ENCODE measurements around the gene C5orf34. TPM values are rescaled to one million over a fixed set of nuclear protein-coding genes. Genes with fewer than 3 reads are reported as not detected.
"Not testable (repeated sequence)": the region's sequence is repeated elsewhere in the genome, so short reads cannot be mapped to it uniquely, and the experiment has no call there.

C5orf34 gene
- 11.9 TPM for polyA plus RNA-seq (2013, experiment 1 of 4)
- polyA plus RNA-seq (2013, experiment 2 of 4): 15.2 TPM
- polyA plus RNA-seq (2013, experiment 3 of 4): 10.4 TPM
- 9.4 TPM for polyA plus RNA-seq (2013, experiment 4 of 4)

DNA sequence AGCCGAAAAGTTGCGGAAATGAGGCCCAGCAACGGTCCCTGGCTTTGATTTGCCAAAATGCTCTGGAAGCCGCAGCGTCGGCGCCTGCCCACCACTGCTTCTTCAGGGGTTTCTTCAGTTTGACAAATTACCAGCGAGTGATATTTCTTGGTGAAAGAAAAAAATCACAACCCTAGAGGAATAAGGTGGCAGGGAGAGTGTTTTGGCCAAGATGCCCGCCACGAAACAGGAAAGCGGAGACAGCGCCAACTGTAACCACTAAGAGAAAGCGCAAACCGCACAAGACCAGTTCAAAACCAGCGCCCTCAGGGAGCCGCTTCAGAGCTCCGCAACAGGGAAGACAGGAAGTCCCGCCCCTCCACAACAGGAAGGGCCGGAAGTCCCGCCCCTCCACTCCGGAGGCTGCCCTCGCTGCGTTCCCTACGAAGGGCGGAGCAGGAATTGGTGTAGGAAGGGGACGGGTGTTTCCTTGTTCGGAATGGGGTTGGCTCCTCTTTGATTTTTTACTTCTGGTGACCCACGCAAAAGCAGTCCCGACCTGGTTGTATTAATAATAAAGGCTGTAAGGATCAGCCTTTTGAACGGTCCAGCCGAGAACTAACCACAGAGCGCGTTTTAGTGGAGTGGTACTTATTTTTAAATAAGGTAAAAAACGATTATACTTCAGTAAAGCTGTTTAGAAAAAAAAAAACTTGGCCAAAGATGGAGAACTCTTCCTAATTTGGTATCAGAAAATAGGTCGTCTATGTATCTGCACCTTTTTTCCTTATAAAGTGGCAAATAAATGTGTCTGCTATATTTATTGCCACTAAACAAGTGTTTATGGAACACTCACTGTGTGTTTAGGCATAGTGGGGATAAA lies at the start of gene C5orf34:
C5orf34 (minus strand) TSS at position 333 of the 862 bp plus-strand sequence. CDS start 5,809 bp downstream, outside the sequence.
- no peaks in the 10 kb centered on the region for H3K27me3 ChIP-seq (ENCODE audit: control insufficient read depth, insufficient read depth, low read length, poor library complexity, severe bottlenecking)
- H3K27ac ChIP-seq (ENCODE audit: insufficient read depth, low read depth, low read length, poor library complexity, severe bottlenecking): peak within 1 kb of the TSS; percentile 90
- 1% methylated on average over 34 to 35 of the region's 35 CpGs for WGBS, 2 experiments
- H3K9me3 ChIP-seq (ENCODE audit: control insufficient read depth, low read length): no peaks in the 10 kb centered on the region
- no peaks in the 10 kb centered on the region for H3K36me3 ChIP-seq (ENCODE audit: control insufficient read depth, insufficient read depth, low read length)
- H3K4me3 ChIP-seq (ENCODE audit: insufficient read depth, low read depth, low read length): peak within 1 kb of the TSS; percentile 56
- H3K4me1 ChIP-seq (ENCODE audit: control insufficient read depth, insufficient read depth, low read length): peaks cover 5% of the 10 kb centered on the region

- Histone ChIP-seq H3K36me3 (ENCODE audit: control insufficient read depth, insufficient read depth, low read length) (no peaks in the 10 kb centered on the region), H3K4me3 (ENCODE audit: insufficient read depth, low read depth, low read length) (no peak overlapping the region), H3K4me1 (ENCODE audit: control insufficient read depth, insufficient read depth, low read length) (no peaks in the 10 kb centered on the region), H3K27ac (ENCODE audit: insufficient read depth, low read depth, low read length, poor library complexity, severe bottlenecking) (no peak overlapping the region), H3K27me3 (ENCODE audit: control insufficient read depth, insufficient read depth, low read length, poor library complexity, severe bottlenecking) (no peaks in the 10 kb centered on the region), H3K9me3 (ENCODE audit: control insufficient read depth, low read length) (no peaks in the 10 kb centered on the region)
- WGBS, 2 experiments: 72 to 75% methylated on average over 4 to 5 of the region's 5 CpGs
These were observed 49.4 kb upstream of the C5orf34 start for GRCh38 chr5:43564289-43564850.

- H3K27me3 ChIP-seq (ENCODE audit: control insufficient read depth, insufficient read depth, low read length, poor library complexity, severe bottlenecking): no peaks in the 10 kb centered on the region
- H3K27ac ChIP-seq (ENCODE audit: insufficient read depth, low read depth, low read length, poor library complexity, severe bottlenecking): no peak overlapping the region
- H3K4me1 ChIP-seq (ENCODE audit: control insufficient read depth, insufficient read depth, low read length): no peaks in the 10 kb centered on the region
- no peaks in the 10 kb centered on the region for H3K9me3 ChIP-seq (ENCODE audit: control insufficient read depth, low read length)
- no peak overlapping the region for H3K4me3 ChIP-seq (ENCODE audit: insufficient read depth, low read depth, low read length)
- H3K36me3 ChIP-seq (ENCODE audit: control insufficient read depth, insufficient read depth, low read length): no peaks in the 10 kb centered on the region
- 91 to 94% methylated on average over 3 of the region's 3 CpGs for WGBS, 2 experiments
These were observed 48.4 kb upstream of the C5orf34 start for GRCh38 chr5:43563321-43563720.

DNA sequence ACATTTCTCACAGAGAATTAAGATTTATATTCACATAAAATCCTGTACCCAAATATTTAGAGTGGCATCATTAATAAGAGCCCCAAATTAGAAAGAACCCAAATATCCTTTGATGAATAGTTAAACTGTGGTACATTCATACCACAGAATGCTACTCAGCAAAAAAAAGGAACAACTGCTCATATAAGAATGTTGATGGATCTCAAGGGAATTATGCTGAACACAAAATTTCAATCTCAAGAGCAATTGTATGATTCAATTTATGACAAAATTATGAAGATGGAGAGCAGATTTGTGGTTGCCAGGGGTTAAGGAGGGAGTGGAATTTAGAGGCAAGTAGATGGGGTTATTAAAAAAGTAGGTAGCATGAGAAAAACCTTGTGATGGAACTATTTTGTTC lies 46.4 kb upstream of the C5orf34 start:
- H3K27me3 ChIP-seq (ENCODE audit: control insufficient read depth, insufficient read depth, low read length, poor library complexity, severe bottlenecking): no peaks in the 10 kb centered on the region
- no peaks in the 10 kb centered on the region for H3K9me3 ChIP-seq (ENCODE audit: control insufficient read depth, low read length)
- H3K4me1 ChIP-seq (ENCODE audit: control insufficient read depth, insufficient read depth, low read length): no peaks in the 10 kb centered on the region
- no peak overlapping the region for H3K27ac ChIP-seq (ENCODE audit: insufficient read depth, low read depth, low read length, poor library complexity, severe bottlenecking)
- H3K36me3 ChIP-seq (ENCODE audit: control insufficient read depth, insufficient read depth, low read length): no peaks in the 10 kb centered on the region
- no peak overlapping the region for H3K4me3 ChIP-seq (ENCODE audit: insufficient read depth, low read depth, low read length)

GRCh38 chr5:43560128-43560527 lies 45.2 kb upstream of the C5orf34 start:
- Histone ChIP-seq H3K4me3 (ENCODE audit: insufficient read depth, low read depth, low read length) (no peak overlapping the region), H3K4me1 (ENCODE audit: control insufficient read depth, insufficient read depth, low read length) (no peaks in the 10 kb centered on the region), H3K36me3 (ENCODE audit: control insufficient read depth, insufficient read depth, low read length) (no peaks in the 10 kb centered on the region), H3K27ac (ENCODE audit: insufficient read depth, low read depth, low read length, poor library complexity, severe bottlenecking) (no peak overlapping the region), H3K9me3 (ENCODE audit: control insufficient read depth, low read length) (no peaks in the 10 kb centered on the region), H3K27me3 (ENCODE audit: control insufficient read depth, insufficient read depth, low read length, poor library complexity, severe bottlenecking) (no peaks in the 10 kb centered on the region)
- 67 to 69% methylated on average over 2 of the region's 2 CpGs for WGBS, 2 experiments

- H3K4me3 ChIP-seq (ENCODE audit: insufficient read depth, low read depth, low read length): peak within 1 kb of the TSS; percentile 92
- H3K36me3 ChIP-seq (ENCODE audit: control insufficient read depth, insufficient read depth, low read length): peaks cover 6% of the 10 kb centered on the region
- H3K9me3 ChIP-seq (ENCODE audit: control insufficient read depth, low read length): no peaks in the 10 kb centered on the region
- H3K4me1 ChIP-seq (ENCODE audit: control insufficient read depth, insufficient read depth, low read length): peaks cover 22% of the 10 kb centered on the region
- peak within 1 kb of the TSS; percentile 95 for H3K27ac ChIP-seq (ENCODE audit: insufficient read depth, low read depth, low read length, poor library complexity, severe bottlenecking)
- H3K27me3 ChIP-seq (ENCODE audit: control insufficient read depth, insufficient read depth, low read length, poor library complexity, severe bottlenecking): no peaks in the 10 kb centered on the region
- WGBS, 2 experiments: 1% methylated on average over 79 of the region's 79 CpGs
These were observed 42.1 kb upstream of the C5orf34 start, which contains the start of gene PAIP1 for GRCh38 chr5:43556857-43557542. TSS of gene PAIP1 (minus strand) at chr5:43557077. CDS start at chr5:43556846, 231 bp downstream.

DNA sequence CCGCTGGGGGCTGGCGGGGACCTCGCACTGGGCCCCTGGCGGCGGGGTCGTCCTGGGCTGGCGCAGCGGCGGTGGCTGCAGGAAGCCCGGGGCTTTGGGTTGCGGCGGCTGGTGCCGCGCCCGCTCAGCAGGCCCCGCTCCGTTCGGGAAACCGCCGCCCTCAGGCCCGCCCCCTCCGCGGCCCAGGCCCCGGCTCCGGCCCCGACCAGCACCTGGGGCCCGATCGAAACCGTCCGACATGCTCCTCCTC lies 41.6 kb upstream of the C5orf34 start:
- H3K9me3 ChIP-seq (ENCODE audit: control insufficient read depth, low read length); H3K27me3 ChIP-seq (ENCODE audit: control insufficient read depth, insufficient read depth, low read length, poor library complexity, severe bottlenecking): not testable (repeated sequence)
- H3K36me3 ChIP-seq (ENCODE audit: control insufficient read depth, insufficient read depth, low read length): peaks cover 11% of the 10 kb centered on the region
- WGBS, 2 experiments: 0 to 1% methylated on average over 30 of the region's 30 CpGs
- H3K27ac ChIP-seq (ENCODE audit: insufficient read depth, low read depth, low read length, poor library complexity, severe bottlenecking): peak overlapping the region; percentile 95
- H3K4me3 ChIP-seq (ENCODE audit: insufficient read depth, low read depth, low read length): peak overlapping the region; percentile 92
- H3K4me1 ChIP-seq (ENCODE audit: control insufficient read depth, insufficient read depth, low read length): peaks cover 22% of the 10 kb centered on the region

GRCh38 chr5:43555895-43556606 lies 41.1 kb upstream of the C5orf34 start:
- H3K4me1 ChIP-seq (ENCODE audit: control insufficient read depth, insufficient read depth, low read length): peaks cover 22% of the 10 kb centered on the region
- H3K27me3 ChIP-seq (ENCODE audit: control insufficient read depth, insufficient read depth, low read length, poor library complexity, severe bottlenecking): no peaks in the 10 kb centered on the region
- 0 to 1% methylated on average over 44 of the region's 44 CpGs for WGBS, 2 experiments
- peaks cover 11% of the 10 kb centered on the region for H3K36me3 ChIP-seq (ENCODE audit: control insufficient read depth, insufficient read depth, low read length)
- peak overlapping the region; percentile 92 for H3K4me3 ChIP-seq (ENCODE audit: insufficient read depth, low read depth, low read length)
- no peaks in the 10 kb centered on the region for H3K9me3 ChIP-seq (ENCODE audit: control insufficient read depth, low read length)
- peak overlapping the region; percentile 95 for H3K27ac ChIP-seq (ENCODE audit: insufficient read depth, low read depth, low read length, poor library complexity, severe bottlenecking)

- Histone ChIP-seq H3K36me3 (ENCODE audit: control insufficient read depth, insufficient read depth, low read length) (peaks cover 22% of the 10 kb centered on the region), H3K4me3 (ENCODE audit: insufficient read depth, low read depth, low read length) (no peak overlapping the region), H3K27ac (ENCODE audit: insufficient read depth, low read depth, low read length, poor library complexity, severe bottlenecking) (no peak overlapping the region), H3K9me3 (ENCODE audit: control insufficient read depth, low read length) (no peaks in the 10 kb centered on the region), H3K27me3 (ENCODE audit: control insufficient read depth, insufficient read depth, low read length, poor library complexity, severe bottlenecking) (no peaks in the 10 kb centered on the region), H3K4me1 (ENCODE audit: control insufficient read depth, insufficient read depth, low read length) (peaks cover 22% of the 10 kb centered on the region)
- 84 to 89% methylated on average over 1 of the region's 1 CpG for WGBS, 2 experiments
These were observed 39.5 kb upstream of the C5orf34 start for GRCh38 chr5:43554497-43554896.
